ENCODE data around the gene GPC2.

The GPC2 gene

DNA sequence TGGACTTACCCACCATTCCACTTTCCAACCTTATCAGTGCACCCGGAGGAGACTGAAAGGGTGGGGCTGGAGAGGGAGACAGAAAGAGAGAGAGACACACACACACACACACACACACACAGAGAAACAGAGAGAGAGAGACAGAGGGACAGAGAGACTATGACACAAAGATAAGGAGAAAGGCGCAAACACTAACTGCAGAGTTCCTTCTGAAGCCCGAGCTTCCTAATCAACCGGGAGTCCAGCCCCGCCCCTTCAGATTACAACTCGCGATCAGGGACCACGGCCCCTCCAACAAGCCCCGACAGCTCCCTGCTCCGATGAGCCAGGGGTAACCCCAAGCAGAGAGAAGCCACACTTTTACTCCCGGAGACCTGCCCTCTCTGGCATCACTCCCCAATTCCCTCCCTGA, 9.3 kb downstream of the GPC2 start:
- Histone ChIP-seq H3K9me3 (ENCODE audit: control insufficient read depth, insufficient read depth, low read length) (no peaks in the 10 kb centered on the region), H3K9ac (ENCODE audit: low read depth, low read length) (peak overlapping the region; percentile 68), H3K4me1 (ENCODE audit: insufficient read depth, low read length) (peaks cover 21% of the 10 kb centered on the region), H3K36me3 (ENCODE audit: insufficient read depth, low read length) (no peaks in the 10 kb centered on the region)

GRCh38 chr7:100166970-100167911, 9.9 kb downstream of the GPC2 start:
- Histone ChIP-seq H3K9ac (ENCODE audit: low read depth, low read length) (peak overlapping the region; percentile 68; the same call in 1 of the 2 replicates), H3K9me3 (ENCODE audit: control insufficient read depth, insufficient read depth, low read length) (no peaks in the 10 kb centered on the region), H3K36me3 (ENCODE audit: insufficient read depth, low read length) (no peaks in the 10 kb centered on the region), H3K4me1 (ENCODE audit: insufficient read depth, low read length) (peaks cover 25% of the 10 kb centered on the region)

DNA sequence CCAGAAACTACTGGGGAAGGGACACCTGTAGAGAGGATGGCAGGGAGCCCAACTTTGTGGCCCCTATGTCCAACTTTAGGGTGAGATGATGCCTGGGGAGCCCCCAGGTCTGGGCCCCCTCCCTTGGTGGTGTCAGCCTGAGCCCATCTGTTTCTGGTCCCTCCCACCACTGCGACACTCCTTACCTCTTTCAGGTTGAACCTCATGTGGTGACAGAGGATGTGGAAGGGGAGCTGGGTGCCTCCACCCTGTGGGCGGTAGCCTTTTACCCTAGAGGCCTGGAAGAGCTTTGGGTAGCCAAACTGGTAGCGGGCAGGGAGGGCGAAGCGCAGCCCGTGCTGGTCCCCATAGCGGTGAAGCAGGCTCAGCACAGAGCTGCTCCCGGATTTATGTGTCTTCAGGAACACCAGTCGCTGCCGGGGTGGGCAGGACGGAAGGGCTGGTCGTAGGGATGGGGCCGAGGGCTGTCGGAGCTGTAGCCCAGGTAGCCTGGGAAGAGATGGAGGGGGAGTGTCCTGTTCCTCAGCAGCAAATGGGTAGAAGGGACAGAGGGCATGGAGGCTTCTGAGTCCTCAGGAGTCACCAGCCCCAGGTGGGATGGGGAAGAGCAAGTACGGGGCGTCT, 10.8 kb downstream of the GPC2 start:
- Histone ChIP-seq H3K36me3 (ENCODE audit: insufficient read depth, low read length) (no peaks in the 10 kb centered on the region), H3K9me3 (ENCODE audit: control insufficient read depth, insufficient read depth, low read length) (no peaks in the 10 kb centered on the region), H3K9ac (ENCODE audit: low read depth, low read length) (no peak overlapping the region), H3K4me1 (ENCODE audit: insufficient read depth, low read length) (peaks cover 25% of the 10 kb centered on the region)

DNA sequence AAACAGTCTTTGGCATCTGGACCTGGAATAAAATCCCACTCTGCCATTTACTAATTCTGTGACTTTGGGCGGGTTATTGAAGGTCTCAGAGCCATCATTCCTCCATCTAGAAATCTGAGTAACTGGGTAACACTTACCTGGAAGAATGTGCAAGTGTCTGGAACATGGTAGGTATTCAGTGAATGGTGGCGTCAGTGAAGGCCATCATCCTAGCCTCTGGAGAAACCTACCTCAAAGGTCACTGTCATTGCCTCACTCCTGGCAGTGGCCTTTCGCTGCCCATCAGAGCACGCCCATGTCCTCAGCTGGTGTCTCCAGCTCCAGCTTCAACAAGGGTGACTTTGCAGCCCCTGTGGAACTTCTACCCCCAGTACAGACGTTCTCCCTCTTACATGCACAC, 13.3 kb downstream of the GPC2 start:
- Histone ChIP-seq H3K36me3 (ENCODE audit: insufficient read depth, low read length) (no peaks in the 10 kb centered on the region), H3K4me1 (ENCODE audit: insufficient read depth, low read length) (peaks cover 20% of the 10 kb centered on the region), H3K9me3 (ENCODE audit: control insufficient read depth, insufficient read depth, low read length) (no peaks in the 10 kb centered on the region), H3K9ac (ENCODE audit: low read depth, low read length) (no peak overlapping the region)

DNA sequence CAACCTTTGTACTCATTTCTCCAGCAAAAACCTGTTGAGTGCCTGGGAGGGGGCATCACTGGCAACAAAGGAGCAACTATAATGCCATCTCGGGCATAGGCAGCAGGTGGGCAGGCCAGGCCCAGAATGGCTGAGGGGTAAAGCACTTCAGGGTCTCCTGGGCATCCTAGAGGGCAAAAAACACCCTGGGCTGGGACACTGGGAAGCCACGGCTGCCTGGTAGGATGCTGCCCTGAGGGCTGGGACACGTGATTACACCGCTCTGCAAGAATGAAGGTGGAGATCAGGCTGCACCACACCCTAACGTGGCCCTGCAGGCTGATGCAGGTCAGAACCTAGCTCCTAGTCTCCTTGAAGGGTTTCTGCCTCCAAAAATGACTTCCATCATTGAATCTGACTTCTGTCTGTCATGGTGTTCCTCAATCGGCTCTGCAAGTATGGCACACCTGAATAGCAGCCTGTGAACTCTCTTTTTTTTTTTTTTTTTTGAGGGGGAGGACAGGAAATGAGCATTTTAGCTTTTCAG, 14.1 kb downstream of the GPC2 start:
- Histone ChIP-seq H3K4me1 (ENCODE audit: insufficient read depth, low read length) (peaks cover 20% of the 10 kb centered on the region), H3K9ac (ENCODE audit: low read depth, low read length) (no peak overlapping the region), H3K36me3 (ENCODE audit: insufficient read depth, low read length) (no peaks in the 10 kb centered on the region), H3K9me3 (ENCODE audit: control insufficient read depth, insufficient read depth, low read length) (no peaks in the 10 kb centered on the region)

DNA sequence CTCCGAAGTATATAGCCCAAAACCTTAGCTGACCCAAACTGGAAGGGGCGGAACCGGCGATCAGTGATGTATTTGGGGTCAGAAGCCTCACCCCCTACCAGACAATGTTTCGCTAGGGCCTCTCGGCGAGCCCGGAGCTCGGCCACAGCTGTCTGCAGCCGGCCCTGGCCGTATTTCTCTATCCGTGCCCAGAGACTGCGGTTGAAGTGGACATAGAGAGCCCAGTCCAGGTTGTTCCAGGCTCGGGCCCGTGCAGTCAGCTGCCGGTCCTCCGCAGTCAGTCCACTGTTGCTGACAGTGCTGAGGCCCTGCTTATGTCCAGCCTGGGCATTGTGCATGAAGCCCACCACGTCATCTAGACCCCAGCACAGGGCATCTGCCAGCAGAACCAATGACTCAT, 17.1 kb downstream of the GPC2 start:
- peaks cover 6% of the 10 kb centered on the region for H3K36me3 ChIP-seq (ENCODE audit: insufficient read depth, low read length)
- H3K9ac ChIP-seq (ENCODE audit: low read depth, low read length): no peak overlapping the region
- H3K4me1 ChIP-seq (ENCODE audit: insufficient read depth, low read length): peaks cover 18% of the 10 kb centered on the region; the same call in 1 of the 2 replicates
- no peaks in the 10 kb centered on the region for H3K9me3 ChIP-seq (ENCODE audit: control insufficient read depth, insufficient read depth, low read length)

DNA sequence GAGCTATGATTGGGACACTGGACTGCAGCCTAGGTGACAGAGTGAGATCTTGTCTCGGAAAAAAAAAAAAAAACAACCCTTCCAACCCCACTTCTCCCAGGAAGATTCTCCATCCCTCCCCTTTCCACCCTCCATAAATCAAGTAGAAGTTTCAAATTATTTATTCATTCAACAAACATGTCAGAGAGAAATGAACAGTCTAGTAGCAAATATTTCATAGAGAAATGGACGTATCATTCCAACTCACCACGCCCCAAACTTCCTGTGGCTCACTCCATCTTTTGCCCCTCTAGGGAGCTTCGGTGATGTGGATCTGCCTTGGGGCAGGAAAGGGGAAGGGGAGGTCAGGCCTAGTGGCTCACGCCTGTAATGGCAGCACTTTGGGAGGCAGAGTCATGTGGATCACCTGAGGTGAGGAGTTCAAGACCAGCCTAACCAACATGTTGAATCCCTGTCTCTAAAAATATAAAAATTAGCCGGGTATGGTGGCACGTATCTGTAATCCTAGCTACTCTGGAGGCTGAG, 18.0 kb downstream of the GPC2 start:
- H3K9ac ChIP-seq (ENCODE audit: low read depth, low read length): peak overlapping the region; percentile 96
- H3K9me3 ChIP-seq (ENCODE audit: control insufficient read depth, insufficient read depth, low read length): no peaks in the 10 kb centered on the region
- peaks cover 18% of the 10 kb centered on the region; the same call in 1 of the 2 replicates for H3K4me1 ChIP-seq (ENCODE audit: insufficient read depth, low read length)
- peaks cover 6% of the 10 kb centered on the region for H3K36me3 ChIP-seq (ENCODE audit: insufficient read depth, low read length)

- peak within 1 kb of the TSS; percentile 96 for H3K9ac ChIP-seq (ENCODE audit: low read depth, low read length)
- no peaks in the 10 kb centered on the region for H3K9me3 ChIP-seq (ENCODE audit: control insufficient read depth, insufficient read depth, low read length)
- H3K36me3 ChIP-seq (ENCODE audit: insufficient read depth, low read length): peaks cover 11% of the 10 kb centered on the region
- H3K4me1 ChIP-seq (ENCODE audit: insufficient read depth, low read length): peaks cover 16% of the 10 kb centered on the region; the same call in 1 of the 2 replicates
These were observed 18.7 kb downstream of the GPC2 start, which contains the start of gene TRAPPC14 for GRCh38 chr7:100158229-100159098. TSS of gene TRAPPC14 (minus strand) at chr7:100158723. CDS start at chr7:100158499, 224 bp downstream.

DNA sequence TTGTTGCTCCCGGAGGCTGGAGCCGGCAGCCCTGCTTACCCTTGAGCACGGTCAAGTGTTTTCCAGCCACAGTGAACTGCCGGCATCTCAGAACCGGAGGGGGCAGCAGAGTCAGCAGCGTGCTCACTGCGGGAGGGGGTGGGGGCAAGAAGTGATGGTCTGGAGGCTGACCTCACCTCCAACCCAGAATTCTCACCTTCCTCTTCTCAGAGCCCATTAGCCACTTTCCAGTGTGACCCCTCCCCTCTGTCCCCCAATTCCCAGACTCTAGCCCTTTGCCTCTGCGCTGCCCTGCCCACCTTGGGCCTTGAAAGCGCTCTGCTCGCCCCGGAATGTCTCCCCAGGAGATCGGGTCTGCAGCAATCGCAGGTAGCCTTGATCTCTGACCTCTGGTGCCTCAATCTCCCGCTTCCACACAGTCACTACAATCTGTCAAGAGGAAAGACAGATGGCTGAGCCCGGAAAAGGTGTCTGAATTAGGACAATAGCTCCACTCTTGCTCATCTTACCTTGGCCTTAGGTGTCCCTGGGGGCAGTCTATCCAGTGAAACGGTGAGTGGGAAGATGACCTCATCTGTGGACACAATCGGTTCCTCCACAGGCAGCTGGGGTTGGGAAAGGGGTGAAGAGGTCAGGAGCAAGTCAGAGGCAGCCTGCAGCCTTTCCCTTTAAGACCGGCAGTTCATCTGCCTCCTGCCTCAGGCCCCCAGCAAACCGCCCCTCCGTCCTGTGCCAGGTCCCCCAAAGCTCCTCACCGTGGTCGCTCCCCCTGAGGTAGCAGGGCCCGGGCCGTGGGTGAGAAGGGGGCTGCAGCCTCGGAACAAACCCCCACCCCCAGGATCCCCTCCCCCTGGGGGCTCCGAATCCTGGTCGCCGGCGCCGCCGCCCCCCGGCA, 19.6 kb downstream of the GPC2 start:
- H3K36me3 ChIP-seq (ENCODE audit: insufficient read depth, low read length): peaks cover 13% of the 10 kb centered on the region
- no peaks in the 10 kb centered on the region for H3K9me3 ChIP-seq (ENCODE audit: control insufficient read depth, insufficient read depth, low read length)
- peaks cover 8% of the 10 kb centered on the region; the same call in 1 of the 2 replicates for H3K4me1 ChIP-seq (ENCODE audit: insufficient read depth, low read length)
- peak overlapping the region; percentile 96 for H3K9ac ChIP-seq (ENCODE audit: low read depth, low read length)

DNA sequence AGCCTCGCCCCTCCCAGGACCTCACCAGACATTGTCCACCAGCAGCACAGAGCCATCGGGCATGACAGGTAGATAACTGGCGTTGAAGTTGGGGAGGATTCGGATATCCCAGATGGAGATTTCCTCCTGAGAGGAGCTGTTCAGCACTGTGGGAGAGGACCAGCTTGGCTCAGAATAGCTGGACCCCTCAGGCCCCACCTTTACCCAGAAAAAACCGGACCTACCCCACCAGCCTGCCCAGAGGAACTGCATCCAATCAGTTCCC, 20.2 kb downstream of the GPC2 start:
- H3K9me3 ChIP-seq (ENCODE audit: control insufficient read depth, insufficient read depth, low read length): no peaks in the 10 kb centered on the region
- peaks cover 17% of the 10 kb centered on the region for H3K36me3 ChIP-seq (ENCODE audit: insufficient read depth, low read length)
- H3K4me1 ChIP-seq (ENCODE audit: insufficient read depth, low read length): peaks cover 7% of the 10 kb centered on the region; the same call in 1 of the 2 replicates
- H3K9ac ChIP-seq (ENCODE audit: low read depth, low read length): peak overlapping the region; percentile 96

- Histone ChIP-seq H3K4me1 (ENCODE audit: insufficient read depth, low read length) (peaks cover 7% of the 10 kb centered on the region; the same call in 1 of the 2 replicates), H3K9ac (ENCODE audit: low read depth, low read length) (peak overlapping the region; percentile 96; the same call in 1 of the 2 replicates), H3K36me3 (ENCODE audit: insufficient read depth, low read length) (peaks cover 18% of the 10 kb centered on the region), H3K9me3 (ENCODE audit: control insufficient read depth, insufficient read depth, low read length) (no peaks in the 10 kb centered on the region)
These were observed 20.7 kb downstream of the GPC2 start for GRCh38 chr7:100156331-100157068.

GRCh38 chr7:100155553-100156317, 21.4 kb downstream of the GPC2 start:
- Histone ChIP-seq H3K9ac (ENCODE audit: low read depth, low read length) (no peak overlapping the region), H3K4me1 (ENCODE audit: insufficient read depth, low read length) (peaks cover 7% of the 10 kb centered on the region; the same call in 1 of the 2 replicates), H3K36me3 (ENCODE audit: insufficient read depth, low read length) (peaks cover 18% of the 10 kb centered on the region), H3K9me3 (ENCODE audit: control insufficient read depth, insufficient read depth, low read length) (no peaks in the 10 kb centered on the region)
